Left ventricle myocardium superior (tissue), 1 donor: Measurements from ENCODE around the gene GLRX5. TPM values are rescaled to one million over a fixed set of nuclear protein-coding genes. Genes with fewer than 3 reads are reported as not detected.
"Not testable (repeated sequence)": the region's sequence is repeated elsewhere in the genome, so short reads cannot be mapped to it uniquely, and the experiment has no call there.

Experiments
- ATAC-seq: fragments of 200-7000 bp; cut with Tn5 transposase; one replicate; pipeline ENCODE4 v1.9.1; 2020; ENCODE audit warnings: mild to moderate bottlenecking, moderate library complexity
- DNase-seq: peaks from one replicate; pipeline ENCODE4 v3.0.0-alpha.2; 2020
- intact Hi-C: fragments of 100-400 bp; cut with micrococcal nuclease; formaldehyde crosslinking; loops from one replicate; pipeline ENCODE4 v1.11.0; 2022
- total RNA-seq: library from RNA; stranded (reverse); fragmentation: NEBNext Ultra II Directional; extraction: Animal tissue kit (Norgen Biotek cat#: 25700); gene quantifications from one replicate; pipeline ENCODE4 v1.2.1, GENCODE V29; 2021
- donor health status: DM: no; HTN: yes; CAD: no; lungs with severe emphysema.

Gene GLRX5
- total RNA-seq, 1 donor from 2014 or later: 94.0 TPM

DNA sequence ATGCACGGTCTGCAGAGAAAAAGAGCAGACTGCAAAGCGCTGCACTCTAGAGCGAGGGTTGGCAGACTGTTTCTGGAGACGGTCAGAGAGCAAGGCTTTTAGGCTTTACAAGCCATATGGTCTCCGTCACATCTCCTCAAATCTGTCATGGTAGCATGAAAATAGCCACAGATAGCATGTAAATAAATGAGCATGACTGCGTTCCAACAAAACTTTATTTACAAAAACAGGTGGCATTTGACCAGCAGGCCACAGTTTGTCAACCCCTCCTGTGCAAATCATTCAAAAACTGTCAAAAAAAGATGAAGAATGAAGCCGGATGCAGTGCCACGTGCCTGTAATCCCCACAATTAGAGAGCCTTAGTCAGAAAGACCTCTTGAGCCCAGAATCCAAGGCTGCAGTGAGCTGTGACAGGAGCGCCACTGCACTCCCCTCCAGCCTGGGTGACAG lies 37.3 kb upstream of the GLRX5 start:
- ATAC-seq (no peak), DNase-seq (no peak)

DNA sequence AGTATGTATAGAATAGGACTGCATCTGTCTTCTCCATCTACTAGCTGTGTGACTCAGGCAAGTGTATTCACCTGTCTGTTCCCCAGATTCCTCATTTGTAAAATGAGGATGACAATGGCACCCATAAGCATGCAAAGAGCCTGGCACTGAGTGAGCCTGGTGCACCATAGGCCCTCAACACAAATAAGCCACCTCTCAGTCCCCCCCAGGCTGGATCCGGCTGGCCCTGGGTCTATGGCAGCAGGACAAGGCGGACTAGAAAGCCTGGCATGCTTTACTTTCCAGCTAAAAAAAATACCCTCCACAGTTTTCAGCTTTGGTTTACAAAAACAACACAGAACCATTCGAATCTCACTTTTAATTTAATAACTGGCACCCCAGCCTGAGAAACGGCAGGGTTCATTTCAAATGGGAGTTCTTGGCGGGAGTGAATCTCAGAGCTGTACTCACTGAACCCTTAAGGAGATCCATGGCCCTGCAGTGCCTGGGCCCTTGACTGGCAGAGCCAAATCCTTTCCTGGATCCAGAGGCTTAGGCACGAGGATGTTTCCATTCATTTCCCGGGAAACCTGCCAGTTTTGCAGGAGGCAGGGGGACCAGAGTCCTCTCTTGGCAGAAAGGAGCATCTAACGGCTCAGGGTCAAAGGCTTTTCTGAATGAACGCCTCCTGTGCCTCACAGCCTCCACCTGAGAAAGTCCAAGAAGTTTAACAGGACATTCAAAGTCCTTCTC lies 36.1 kb upstream of the GLRX5 start:
- DNase-seq (peak; percentile 46), ATAC-seq (peak; percentile 47)
- intact Hi-C loops: no loop called here

More for the DNA sequence above, 37.3 kb upstream of the GLRX5 start:
- intact Hi-C loops: no loop called here

- ATAC-seq (no peak), DNase-seq (no peak)
- intact Hi-C loops: no loop called here
Observed at GRCh38 chr14:95499354-95499750, 35.5 kb upstream of the GLRX5 start.

GRCh38 chr14:95500201-95500681 lies 34.6 kb upstream of the GLRX5 start:
- intact Hi-C loops: no loop called here
- DNase-seq (peak; percentile 57), ATAC-seq (peak; percentile 55)

DNA sequence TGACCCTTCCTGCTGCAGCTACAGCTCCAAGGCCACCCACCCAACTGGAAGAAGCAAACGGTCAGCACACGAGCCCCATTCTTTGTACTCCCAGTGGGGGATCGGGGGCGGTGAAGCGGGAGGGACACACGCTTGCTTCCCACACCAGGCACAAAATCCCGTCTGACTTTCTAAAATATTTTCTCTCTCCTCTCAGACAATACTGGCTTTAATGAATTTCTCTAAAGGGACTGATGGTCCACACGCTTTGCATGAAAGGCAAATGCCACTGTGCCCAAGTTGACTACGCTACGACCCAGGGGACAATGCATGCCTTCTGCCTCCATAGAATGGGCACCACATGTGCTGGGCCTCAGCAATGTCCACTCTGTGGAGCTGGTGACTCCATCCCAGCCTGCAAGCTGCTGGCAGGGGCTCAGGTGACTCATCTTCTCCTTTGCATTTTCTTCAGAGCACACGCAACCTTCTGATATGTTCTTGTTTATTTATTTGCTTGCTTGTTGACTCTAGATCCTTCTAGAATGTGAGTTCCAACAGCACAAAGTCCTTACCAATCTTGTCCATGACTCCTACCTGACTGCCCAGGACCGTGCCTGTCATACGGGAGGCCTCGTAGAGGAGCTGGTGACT lies 34.0 kb upstream of the GLRX5 start:
- ATAC-seq: peak; percentile 22
- intact Hi-C loops: no loop called here
- peak; percentile 68 for DNase-seq

DNA sequence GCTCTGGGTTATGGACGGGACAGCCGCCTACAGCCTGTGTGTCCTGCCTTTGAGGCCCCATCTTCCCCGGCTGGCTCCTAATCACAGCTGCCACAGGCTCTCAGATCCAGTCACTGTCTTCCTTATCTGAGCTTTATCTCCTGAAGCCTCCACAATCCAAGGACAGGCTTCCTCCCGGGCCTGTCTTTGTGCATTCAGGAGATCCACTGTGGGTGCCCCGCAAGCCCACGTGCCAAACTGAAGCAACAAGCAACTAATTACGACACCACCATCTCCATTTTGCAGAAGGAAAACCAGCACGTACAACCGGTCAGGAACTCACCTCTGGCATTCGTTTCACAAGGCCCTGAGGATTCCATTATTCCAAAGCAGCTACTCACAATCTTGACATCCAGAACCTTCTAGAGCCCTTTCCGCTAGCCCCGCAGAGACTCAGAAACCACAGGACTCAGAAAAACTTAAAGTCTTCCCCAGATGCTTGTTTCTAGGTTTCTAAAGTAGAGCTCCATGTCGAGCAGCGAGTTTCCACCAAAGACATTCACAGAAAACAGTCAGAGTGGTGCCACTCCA lies 32.4 kb upstream of the GLRX5 start:
- intact Hi-C loops: no loop called here
- ATAC-seq: no peak

DNA sequence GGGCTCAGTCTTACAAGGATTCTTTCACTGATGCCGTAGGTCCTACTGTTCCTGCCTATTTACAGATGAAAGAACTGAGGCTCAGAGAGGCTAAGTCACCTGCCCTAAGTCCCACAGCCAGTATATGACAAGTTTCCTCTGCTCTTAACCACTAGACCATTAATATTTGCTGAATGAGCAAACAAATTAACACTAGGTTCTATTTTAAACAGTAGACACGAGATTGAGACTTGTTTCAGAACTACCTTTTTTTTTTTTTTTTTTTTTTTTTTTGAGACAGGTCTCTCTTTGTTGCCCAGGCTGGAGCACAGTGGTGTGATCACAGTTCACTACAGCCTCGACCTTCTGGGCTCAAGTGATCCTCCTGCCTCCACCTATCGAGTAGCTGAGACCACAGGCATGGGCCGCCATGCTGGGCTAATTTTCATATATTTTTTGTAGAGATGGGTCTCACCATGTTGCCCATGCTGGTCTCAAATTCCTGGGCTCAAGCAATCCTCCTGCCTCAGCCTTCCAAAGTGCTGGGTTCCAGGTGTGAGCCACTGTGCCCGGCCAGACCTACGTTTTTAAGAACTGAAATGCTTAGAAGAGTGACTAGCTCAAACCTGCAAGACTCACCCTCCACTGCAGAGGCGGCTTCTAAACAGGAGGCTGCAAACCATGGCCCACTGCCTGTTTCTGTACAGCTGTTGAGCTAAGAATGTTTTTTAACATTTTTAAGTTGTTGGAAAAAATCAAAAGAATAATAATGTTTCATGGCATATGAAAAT lies 31.3 kb upstream of the GLRX5 start:
- no peak for DNase-seq
- ATAC-seq: no peak
- intact Hi-C loops: no loop called here

More for the DNA sequence above, 32.4 kb upstream of the GLRX5 start:
- no peak for DNase-seq

- intact Hi-C loops: no loop called here
- ATAC-seq: no peak
- DNase-seq: no peak
Observed at GRCh38 chr14:95504135-95505029, 30.5 kb upstream of the GLRX5 start.

GRCh38 chr14:95505030-95505589 lies 29.7 kb upstream of the GLRX5 start:
- intact Hi-C loops: no loop called here
- no peak for ATAC-seq
- no peak for DNase-seq

DNA sequence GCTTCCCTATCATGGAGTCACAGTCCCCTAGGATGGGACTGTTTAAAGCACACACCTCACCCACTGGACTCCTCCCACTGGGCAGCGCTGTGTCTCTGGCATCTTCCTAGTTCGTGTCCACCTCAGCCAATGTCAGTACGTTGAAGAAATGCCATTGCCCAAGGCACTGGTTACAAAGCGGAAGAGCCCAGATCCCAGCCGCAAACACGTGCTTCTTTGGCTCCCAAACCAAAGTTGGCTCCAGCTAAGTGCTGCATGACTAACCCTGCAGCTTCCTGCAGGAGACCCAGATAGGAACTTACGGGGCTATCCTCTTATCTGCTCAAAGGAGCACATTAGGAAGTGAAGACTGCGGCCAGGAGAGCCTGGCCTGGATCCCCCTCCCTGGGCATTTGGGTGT lies 27.7 kb upstream of the GLRX5 start:
- DNase-seq (peak; percentile 75), ATAC-seq (peak; percentile 91)

GRCh38 chr14:95507701-95508103 lies 27.1 kb upstream of the GLRX5 start:
- ATAC-seq (peak; percentile 47), DNase-seq (no peak)
- intact Hi-C loops: no loop called here

More for the DNA sequence above, 27.7 kb upstream of the GLRX5 start:
- intact Hi-C loops: no loop called here

GRCh38 chr14:95508377-95508776 lies 26.5 kb upstream of the GLRX5 start:
- ATAC-seq: no peak
- no peak for DNase-seq
- intact Hi-C loops: no loop called here

GRCh38 chr14:95509495-95509894 lies 25.4 kb upstream of the GLRX5 start:
- no peak for DNase-seq
- intact Hi-C loops: no loop called here
- ATAC-seq: no peak

DNA sequence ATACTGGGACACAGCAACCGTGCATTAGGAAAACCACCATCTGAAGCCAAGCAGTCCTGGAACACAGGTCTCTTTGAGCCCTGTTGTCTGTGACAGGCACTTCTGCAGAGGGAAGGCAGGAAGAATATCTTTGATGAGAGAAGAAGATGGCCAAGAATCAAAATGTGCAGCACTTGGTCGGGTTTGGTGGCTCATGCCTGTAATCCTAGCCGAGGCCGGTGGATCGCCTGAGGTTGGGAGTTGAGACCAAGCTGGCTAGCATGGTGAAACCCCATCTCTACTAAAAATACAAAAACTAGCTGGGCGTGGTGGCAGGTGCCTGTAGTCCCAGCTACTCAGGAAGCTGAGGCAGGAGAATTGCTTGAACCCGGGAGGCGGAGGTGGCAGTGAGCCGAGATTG lies 24.5 kb upstream of the GLRX5 start:
- intact Hi-C loops, DNase-seq, ATAC-seq: not testable (repeated sequence)

DNA sequence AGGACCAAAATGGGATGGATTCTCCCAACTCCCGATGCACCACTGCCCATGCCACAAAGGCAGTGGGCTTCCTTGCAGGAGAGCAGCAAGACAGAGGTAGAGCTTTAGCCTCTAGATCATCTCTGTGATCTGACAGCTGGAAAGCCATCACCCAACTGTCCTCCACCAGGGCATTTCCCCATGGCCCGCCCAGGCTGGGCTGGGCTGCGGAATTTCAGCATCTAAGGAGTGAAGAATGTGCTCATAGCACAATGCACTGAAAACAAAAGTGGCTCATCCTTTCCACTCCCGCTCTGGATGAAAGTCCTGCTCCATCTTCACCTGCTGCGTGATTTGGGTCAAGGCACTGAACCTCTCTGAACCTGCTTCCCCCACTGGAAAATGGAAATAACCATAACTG lies 24.0 kb upstream of the GLRX5 start:
- intact Hi-C loops: no loop called here
- DNase-seq: no peak
- ATAC-seq: no peak

DNA sequence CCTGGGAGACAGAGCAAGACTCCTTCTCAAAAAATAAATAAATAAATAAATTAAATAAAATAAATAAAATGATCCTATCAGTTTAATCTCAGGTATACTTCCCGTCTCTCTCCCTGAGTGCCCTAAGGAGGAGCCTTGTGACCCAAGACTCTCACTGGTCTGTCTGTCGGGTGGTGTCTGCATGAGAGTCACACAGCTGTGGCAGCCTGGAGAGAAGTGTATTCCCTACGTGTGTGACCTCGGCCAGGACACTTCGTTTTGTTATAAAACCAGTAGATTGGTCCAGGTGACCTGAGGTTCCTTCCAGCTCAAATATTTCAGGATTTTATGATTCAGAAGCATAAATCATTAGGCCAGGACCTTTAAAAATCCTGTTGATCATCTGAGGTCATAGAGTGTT lies 23.2 kb upstream of the GLRX5 start:
- no peak for DNase-seq
- intact Hi-C loops: no loop called here
- no peak for ATAC-seq

GRCh38 chr14:95513291-95513690 lies 21.6 kb upstream of the GLRX5 start:
- intact Hi-C loops: no loop called here
- ATAC-seq: no peak
- DNase-seq: no peak
